ENCODE data around the gene RNF167.
"Not testable (repeated sequence)": the region's sequence is repeated elsewhere in the genome, so short reads cannot be mapped to it uniquely, and the experiment has no call there.

Gene RNF167

GRCh38 chr17:4902540-4902939, 37.5 kb upstream of the RNF167 start:
- no peak for DNase-seq (ENCODE audit: low spot score)

- DNase-seq (ENCODE audit: low spot score) = no peak
Observed at GRCh38 chr17:4903051-4903818, 36.8 kb upstream of the RNF167 start, which contains the start of gene CHRNE. CHRNE (minus strand) TSS chr17:4903098; CDS start chr17:4903063, 35 bp downstream.

GRCh38 chr17:4906642-4907041, 33.4 kb upstream of the RNF167 start:
- DNase-seq (ENCODE audit: low spot score) = not testable (repeated sequence)

GRCh38 chr17:4908301-4908700, 31.8 kb upstream of the RNF167 start:
- no peak for DNase-seq (ENCODE audit: low spot score)

- peak; percentile 91 for DNase-seq (ENCODE audit: low spot score)
Observed at GRCh38 chr17:4908711-4909496, 31.2 kb upstream of the RNF167 start.

GRCh38 chr17:4913994-4914393, 26.1 kb upstream of the RNF167 start:
- no peak for DNase-seq (ENCODE audit: low spot score)

GRCh38 chr17:4914551-4914950, 25.5 kb upstream of the RNF167 start:
- DNase-seq (ENCODE audit: low spot score) = not testable (repeated sequence)

- DNase-seq (ENCODE audit: low spot score) = no peak
Observed at GRCh38 chr17:4919511-4920047, 20.5 kb upstream of the RNF167 start.

- no peak for DNase-seq (ENCODE audit: low spot score)
Observed at GRCh38 chr17:4920351-4921048, 19.6 kb upstream of the RNF167 start.

- no peak for DNase-seq (ENCODE audit: low spot score)
Observed at GRCh38 chr17:4921320-4921719, 18.7 kb upstream of the RNF167 start.

GRCh38 chr17:4926577-4927335, 13.3 kb upstream of the RNF167 start:
- not testable (repeated sequence) for DNase-seq (ENCODE audit: low spot score)

- DNase-seq (ENCODE audit: low spot score) = no peak
Observed at GRCh38 chr17:4928881-4929280, 11.2 kb upstream of the RNF167 start.

- DNase-seq (ENCODE audit: low spot score) = no peak
Observed at GRCh38 chr17:4931963-4932362, 8.1 kb upstream of the RNF167 start, which contains the start of gene GP1BA. GP1BA (plus strand) TSS chr17:4932277; CDS start chr17:4932605, 328 bp downstream.

GRCh38 chr17:4932756-4933155, 7.3 kb upstream of the RNF167 start:
- DNase-seq (ENCODE audit: low spot score) = no peak

- DNase-seq (ENCODE audit: low spot score) = no peak
Observed at GRCh38 chr17:4933646-4934045, 6.4 kb upstream of the RNF167 start.

- peak; percentile 70 for DNase-seq (ENCODE audit: low spot score)
Observed at GRCh38 chr17:4934173-4934979, 5.7 kb upstream of the RNF167 start.

- DNase-seq (ENCODE audit: low spot score) = no peak
Observed at GRCh38 chr17:4935650-4936049, 4.4 kb upstream of the RNF167 start.

- DNase-seq (ENCODE audit: low spot score) = no peak
Observed at GRCh38 chr17:4936436-4936835, 3.6 kb upstream of the RNF167 start.

- no peak for DNase-seq (ENCODE audit: low spot score)
Observed at GRCh38 chr17:4937553-4937952, 2.5 kb upstream of the RNF167 start.

- no peak for DNase-seq (ENCODE audit: low spot score)
Observed at GRCh38 chr17:4938069-4938491, 2.0 kb upstream of the RNF167 start.

Data from AG08396 (cell line).